ENCODE results near the gene UVRAG.

GRCh38 chr11:76023236-76024068 lies 208.4 kb downstream of the UVRAG start:
- TF ChIP-seq CTCF (IDR thresholded peaks at IDR 0.05; ENCODE audit: low read length) = no peak
- TF ChIP-seq EZH2 (optimal IDR thresholded peaks at IDR 0.05; ENCODE audit: low read depth, low read length) = no peak
- no peak for TF ChIP-seq EZH2phosphoT487 (IDR thresholded peaks at IDR 0.05; ENCODE audit: low read length)
